Astrocyte (in vitro differentiated cells and primary cell): ENCODE results near the gene AHNAK2. TPM values are rescaled to one million over a fixed set of nuclear protein-coding genes. Genes with fewer than 3 reads are reported as not detected.

Experiments used
- DNase-seq: peaks from one replicate; pipeline ENCODE4 v3.0.0-alpha.2; 2010; ENCODE audit warnings: low read depth
- FAIRE-seq: peaks from 2 replicates; lab custom pipeline; 2011; peaks lifted over from hg19 to GRCh38; lab: Jason Lieb, UNC
- H2AFZ ChIP-seq: 2 replicates; pipeline ENCODE4 v1.6.0; 2012; ENCODE audit warnings: low read depth, low read length, inconsistent platforms
- H3K27ac ChIP-seq: 2 replicates; pipeline ENCODE4 v1.5.1; 2011; ENCODE audit warnings: low read depth, low read length, inconsistent platforms
- H3K27me3 ChIP-seq: 2 replicates; pipeline ENCODE4 v1.6.0; 2011; ENCODE audit warnings: low read length, inconsistent platforms; ENCODE audit not compliant: insufficient read depth
- H3K36me3 ChIP-seq: 2 replicates; pipeline ENCODE4 v1.5.1; 2011; ENCODE audit warnings: low read length, inconsistent platforms; ENCODE audit not compliant: insufficient read depth
- H3K4me1 ChIP-seq: 2 replicates; pipeline ENCODE4 v1.5.1; 2011; ENCODE audit warnings: low read length, inconsistent platforms; ENCODE audit not compliant: insufficient read depth
- H3K4me2 ChIP-seq: 2 replicates; pipeline ENCODE4 v1.6.0; 2012; ENCODE audit warnings: low read length, inconsistent platforms
- H3K4me3 ChIP-seq: 2 replicates; pipeline ENCODE4 v1.5.1; 2011; ENCODE audit warnings: low read depth, mild to moderate bottlenecking, low read length, inconsistent platforms; ENCODE audit not compliant: insufficient read depth
- H3K79me2 ChIP-seq: 2 replicates; pipeline ENCODE4 v1.6.0; 2012; ENCODE audit warnings: mild to moderate bottlenecking, low read length, inconsistent platforms; ENCODE audit not compliant: insufficient read depth
- H3K9ac ChIP-seq: 2 replicates; pipeline ENCODE4 v1.6.0; 2012; ENCODE audit warnings: mild to moderate bottlenecking, low read length, inconsistent platforms
- H3K9me3 ChIP-seq: 2 replicates; pipeline ENCODE4 v1.5.1; 2012; ENCODE audit warnings: low read depth, mild to moderate bottlenecking, low read length, inconsistent platforms; ENCODE audit not compliant: insufficient read depth
- H4K20me1 ChIP-seq: 2 replicates; pipeline ENCODE4 v1.6.0; 2012; ENCODE audit warnings: low read length, inconsistent platforms; ENCODE audit not compliant: insufficient read depth
- H3K27ac Mint-ChIP-seq: one replicate; pipeline ENCODE4 v1.8.0; 2021; ENCODE audit warnings: mild to moderate bottlenecking, mixed read lengths; ENCODE audit not compliant: unreplicated experiment
- H3K27me3 Mint-ChIP-seq: one replicate; pipeline ENCODE4 v1.8.0; 2021; ENCODE audit warnings: low read depth, mixed read lengths; ENCODE audit not compliant: unreplicated experiment
- H3K36me3 Mint-ChIP-seq: one replicate; pipeline ENCODE4 v1.8.0; 2021; ENCODE audit warnings: low read depth, mixed read lengths; ENCODE audit not compliant: unreplicated experiment
- H3K4me1 Mint-ChIP-seq: one replicate; pipeline ENCODE4 v1.8.0; 2021; ENCODE audit warnings: low read depth, mixed read lengths; ENCODE audit not compliant: unreplicated experiment
- H3K4me3 Mint-ChIP-seq: one replicate; pipeline ENCODE4 v1.8.0; 2021; ENCODE audit warnings: mild to moderate bottlenecking, moderate library complexity, mixed read lengths; ENCODE audit not compliant: unreplicated experiment
- H3K9me3 Mint-ChIP-seq: one replicate; pipeline ENCODE4 v1.8.0; 2021; ENCODE audit warnings: mild to moderate bottlenecking, mixed read lengths; ENCODE audit not compliant: unreplicated experiment
- CTCF ChIP-seq: IDR thresholded peaks from 2 replicates; pipeline ENCODE4 v1.5.1; 2011; ENCODE audit warnings: low read depth, mild to moderate bottlenecking, inconsistent platforms, low read length, moderate library complexity; ENCODE audit not compliant: insufficient read depth
- EZH2 ChIP-seq: IDR thresholded peaks from 2 replicates; pipeline ENCODE4 v1.6.1; 2012; ENCODE audit warnings: mild to moderate bottlenecking, low read length, inconsistent platforms; ENCODE audit not compliant: insufficient read depth
- total RNA-seq: library from RNA; stranded (reverse); gene quantifications from 2 replicates; pipeline ENCODE4 v1.2.1, GENCODE V29; 2021

AHNAK2 gene
- total RNA-seq, 1 donor from 2014 or later = 44.7 TPM

- Histone ChIP-seq H3K27me3 (peaks cover 11% of the 10 kb centered on the region), H2AFZ (no peak overlapping the region), H4K20me1 (no peaks in the 10 kb centered on the region), H3K9ac (no peak overlapping the region), H3K79me2 (no peaks in the 10 kb centered on the region), H3K4me3 (no peak overlapping the region), H3K36me3 (no peaks in the 10 kb centered on the region), H3K9me3 (no peaks in the 10 kb centered on the region), H3K4me2 (no peak overlapping the region), H3K4me1 (no peaks in the 10 kb centered on the region), H3K27ac (no peak overlapping the region)
- H3K27me3 Mint-ChIP-seq = peaks cover 63% of the 10 kb centered on the region
- no peaks in the 10 kb centered on the region for H3K4me1 Mint-ChIP-seq
- DNase-seq (no peak), FAIRE-seq (no peak)
- no peak overlapping the region for H3K27ac Mint-ChIP-seq
- no peak for TF ChIP-seq CTCF
- TF ChIP-seq EZH2 = no peak
- H3K4me3 Mint-ChIP-seq = no peak overlapping the region
- H3K9me3 Mint-ChIP-seq = peaks cover 2% of the 10 kb centered on the region
- peaks cover 27% of the 10 kb centered on the region for H3K36me3 Mint-ChIP-seq
Measured at GRCh38 chr14:104938436-104938835, 39.7 kb downstream of the AHNAK2 start.

- no peaks in the 10 kb centered on the region for H3K4me1 ChIP-seq
- no peak overlapping the region for H3K27ac ChIP-seq
- no peaks in the 10 kb centered on the region for H3K4me1 Mint-ChIP-seq
- no peak overlapping the region for H3K9ac ChIP-seq
- H3K4me3 Mint-ChIP-seq = no peak overlapping the region
- no peaks in the 10 kb centered on the region for H3K9me3 ChIP-seq
- no peaks in the 10 kb centered on the region for H4K20me1 ChIP-seq
- H3K9me3 Mint-ChIP-seq = peaks cover 2% of the 10 kb centered on the region
- H3K4me3 ChIP-seq = no peak overlapping the region
- no peaks in the 10 kb centered on the region for H3K36me3 ChIP-seq
- no peak for TF ChIP-seq CTCF
- TF ChIP-seq EZH2 = no peak
- FAIRE-seq = no peak
- H3K79me2 ChIP-seq = no peaks in the 10 kb centered on the region
- no peak overlapping the region for H2AFZ ChIP-seq
- DNase-seq = no peak
- no peak overlapping the region for H3K27ac Mint-ChIP-seq
- peaks cover 63% of the 10 kb centered on the region for H3K27me3 Mint-ChIP-seq
- peaks cover 21% of the 10 kb centered on the region for H3K36me3 Mint-ChIP-seq
- H3K4me2 ChIP-seq = no peak overlapping the region
- H3K27me3 ChIP-seq = peaks cover 11% of the 10 kb centered on the region
Measured at GRCh38 chr14:104937694-104938365, 40.3 kb downstream of the AHNAK2 start.

GRCh38 chr14:104937161-104937560 is 41.0 kb downstream of the AHNAK2 start:
- peaks cover 21% of the 10 kb centered on the region for H3K36me3 Mint-ChIP-seq

More at GRCh38 chr14:104937161-104937560, 41.0 kb downstream of the AHNAK2 start:
- H3K4me1 Mint-ChIP-seq = no peaks in the 10 kb centered on the region
- Histone ChIP-seq H3K4me2 (no peak overlapping the region), H3K4me3 (no peak overlapping the region), H3K4me1 (peaks cover 6% of the 10 kb centered on the region), H3K9me3 (no peaks in the 10 kb centered on the region), H3K36me3 (no peaks in the 10 kb centered on the region), H3K27me3 (peaks cover 18% of the 10 kb centered on the region), H4K20me1 (no peaks in the 10 kb centered on the region), H3K79me2 (no peaks in the 10 kb centered on the region), H3K9ac (no peak overlapping the region), H3K27ac (no peak overlapping the region), H2AFZ (no peak overlapping the region)
- H3K4me3 Mint-ChIP-seq = no peak overlapping the region
- DNase-seq (no peak), FAIRE-seq (no peak)
- H3K27me3 Mint-ChIP-seq = peaks cover 64% of the 10 kb centered on the region
- peaks cover 2% of the 10 kb centered on the region for H3K9me3 Mint-ChIP-seq
- H3K27ac Mint-ChIP-seq = no peak overlapping the region
- no peak for TF ChIP-seq CTCF
- no peak for TF ChIP-seq EZH2
